Mucosa of descending colon (tissue), 3 donors: Measurements from ENCODE around the gene PDHX. TPM values are rescaled to one million over a fixed set of nuclear protein-coding genes. Genes with fewer than 3 reads are reported as not detected.

Experiments
- ATAC-seq: fragments of 200-7000 bp; cut with Tn5 transposase; one replicate; pipeline ENCODE4 v1.9.1; 2020; ENCODE audit warnings: mild to moderate bottlenecking, moderate library complexity
- DNase-seq, 3 donors: peaks; one replicate each; pipeline ENCODE4 v3.0.0-alpha.2; 2020
- H3K36me3 ChIP-seq: fragments of 200-600 bp; one replicate; pipeline ENCODE4 v1.8.0; 2021; ENCODE audit warnings: low read depth, mild to moderate bottlenecking
- H3K4me1 ChIP-seq: fragments of 200-600 bp; one replicate; pipeline ENCODE4 v1.8.0; 2021; ENCODE audit warnings: low read depth, mild to moderate bottlenecking
- H3K4me3 ChIP-seq: fragments of 200-600 bp; one replicate; pipeline ENCODE4 v1.8.0; 2021; ENCODE audit warnings: mild to moderate bottlenecking
- H3K9me3 ChIP-seq: fragments of 200-600 bp; one replicate; pipeline ENCODE4 v1.8.0; 2021; ENCODE audit warnings: mild to moderate bottlenecking
- CTCF ChIP-seq: fragments of 200-600 bp; IDR thresholded peaks from one replicate; pipeline ENCODE4 v1.8.0; 2022; ENCODE audit warnings: antibody characterized with exemption, mild to moderate bottlenecking
- intact Hi-C, 2 donors: fragments of 100-400 bp; cut with DNase I in 1 of 2; cut with micrococcal nuclease in 1 of 2; formaldehyde crosslinking; loops; one replicate each; pipeline versions ENCODE4 v1.11.0 to v1.11.1; 2022; cut with DNase I, micrococcal nuclease
- microRNA-seq: library from miRNA; unstranded; fragments of <30 nt; microRNA quantifications from one replicate; pipeline ENCODE4, GENCODE V29; 2019
- total RNA-seq, 3 donors: library from RNA; stranded (reverse); fragmentation: NEBNext Ultra II Directional in 2 of 3; extraction: Animal tissue kit (Norgen Biotek cat#: 25700) in 2 of 3; gene quantifications; one replicate each; pipeline versions ENCODE4 v1.2.1 to v1.2.4, GENCODE V29; 2021 to 2023
- donor health status: DM: no; HTN: no; CAD: no; lungs with moderate emphysema.
- donor health status: DM: no; HTN: no; CAD: no.
- donor health status: DM: no; HTN: yes; CAD: no.

Gene PDHX
- total RNA-seq, 3 donors from 2014 or later = 39.4 to 44.3 (median 42.1) TPM

- Histone ChIP-seq H3K4me3 (no peak overlapping the region), H3K9me3 (no peaks in the 10 kb centered on the region), H3K4me1 (no peaks in the 10 kb centered on the region), H3K36me3 (no peaks in the 10 kb centered on the region)
- DNase-seq = peak in 1 of 3 donors; percentile 49
- intact Hi-C loops = no loop called here
- ATAC-seq = peak; percentile 81
- no peak for TF ChIP-seq CTCF
Measured at GRCh38 chr11:35045236-35045820, 128.9 kb downstream of the PDHX start.

Small RNAs within 50 kb of the gene (microRNA-seq; reads per million reads assigned to microRNA genes)
- 3.0 reads per million, percentile 14 among the genes with 10 or more reads in this experiment for gene MIR1343

Other genes starting within 250 kb of the PDHX start
- gene APIP, start 239 bp upstream of the PDHX start, total RNA-seq = 10 to 100 TPM; 22.7 to 59.4 (median 44.9) TPM
- gene CD44, start 222.6 kb downstream of the PDHX start, total RNA-seq = 100 to 1,000 TPM; 105 to 154 (median 136) TPM